Naive thymus-derived CD4-positive, alpha-beta T cell (primary cell): ENCODE measurements around the gene KREMEN1. TPM values are rescaled to one million over a fixed set of nuclear protein-coding genes. Genes with fewer than 3 reads are reported as not detected.
A peak's percentile ranks its signal among the peaks of the same experiment; 100 is the strongest.

ENCODE experiments used
- ATAC-seq: fragments of 150-1000 bp; cut with Tn5 transposase; 2 replicates; pipeline ENCODE4 v1.10.0; 2021; ENCODE audit warnings: mild to moderate bottlenecking, moderate library complexity
- CTCF ChIA-PET: fragments of 350-600 bp; sonication (Branson Sonifier 250); formaldehyde crosslinking; loops from one replicate; lab custom pipeline; 2021; ENCODE audit warnings: antibody characterized with exemption; lab: Charles Lee
- POLR2A ChIA-PET: fragments of 350-600 bp; sonication (Branson Sonifier 250); formaldehyde crosslinking; loops from one replicate; lab custom pipeline; 2021; ENCODE audit warnings: antibody characterized with exemption, inconsistent platforms; lab: Charles Lee
- DNase-seq, 9 donors: peaks; one replicate each; pipeline versions ENCODE4 v3.0.0 to v3.0.0-alpha.2; 2020 to 2022; ENCODE audit warnings: mixed read lengths in 1 of 9
- H3K27ac ChIP-seq: one replicate; pipeline ENCODE4 v1.7.0; 2013; ENCODE audit warnings: mild to moderate bottlenecking, low read depth, low read length, moderate library complexity
- H3K27me3 ChIP-seq, 2 donors: one replicate each; pipeline ENCODE4 v1.7.0; 2013; ENCODE audit warnings: low read length in 2 of 2, mild to moderate bottlenecking in 2 of 2, moderate library complexity in 2 of 2; ENCODE audit not compliant: control insufficient read depth in 2 of 2, insufficient read depth in 2 of 2
- H3K36me3 ChIP-seq, 3 experiments: 1 replicate in 2 of 3; 2 replicates in 1 of 3; pipeline ENCODE4 v1.7.0; 2013; ENCODE audit warnings: low read length in 3 of 3, mild to moderate bottlenecking in 3 of 3, moderate library complexity in 1 of 3; ENCODE audit not compliant: insufficient read depth in 3 of 3, control insufficient read depth in 2 of 3
- H3K4me1 ChIP-seq, 2 donors: one replicate each; pipeline ENCODE4 v1.7.0; 2013; ENCODE audit warnings: low read length in 2 of 2, mild to moderate bottlenecking in 2 of 2, moderate library complexity in 1 of 2; ENCODE audit not compliant: control insufficient read depth in 2 of 2, insufficient read depth in 2 of 2
- H3K4me3 ChIP-seq: 2 replicates; pipeline ENCODE4 v1.7.0; 2013; ENCODE audit warnings: mild to moderate bottlenecking, low read length
- H3K9me3 ChIP-seq, 3 experiments: 1 replicate in 2 of 3; 2 replicates in 1 of 3; pipeline ENCODE4 v1.7.0; 2013; ENCODE audit warnings: low read length in 3 of 3; ENCODE audit not compliant: control insufficient read depth in 2 of 3
- H3K27ac Mint-ChIP-seq, 9 donors: one replicate each; pipeline ENCODE4 v1.8.0; 2020 to 2022; ENCODE audit warnings: mixed read lengths in 9 of 9, mild to moderate bottlenecking in 8 of 9, moderate library complexity in 5 of 9, inconsistent platforms in 2 of 9
- H3K27me3 Mint-ChIP-seq, 5 donors: one replicate each; pipeline ENCODE4 v1.8.0; 2021 to 2022; ENCODE audit warnings: mixed read lengths in 5 of 5, mild to moderate bottlenecking in 1 of 5
- H3K36me3 Mint-ChIP-seq, 5 donors: one replicate each; pipeline ENCODE4 v1.8.0; 2020 to 2022; ENCODE audit warnings: mixed read lengths in 5 of 5, mild to moderate bottlenecking in 3 of 5, inconsistent platforms in 1 of 5
- H3K4me1 Mint-ChIP-seq, 7 donors: one replicate each; pipeline ENCODE4 v1.8.0; 2020 to 2022; ENCODE audit warnings: mixed read lengths in 7 of 7, mild to moderate bottlenecking in 3 of 7, inconsistent platforms in 1 of 7
- H3K4me3 Mint-ChIP-seq, 10 donors: one replicate each; pipeline ENCODE4 v1.8.0; 2020 to 2022; ENCODE audit warnings: mild to moderate bottlenecking in 10 of 10, mixed read lengths in 10 of 10, moderate library complexity in 6 of 10, inconsistent platforms in 2 of 10
- H3K9me3 Mint-ChIP-seq, 11 donors: one replicate each; pipeline ENCODE4 v1.8.0; 2020 to 2022; ENCODE audit warnings: mixed read lengths in 11 of 11, mild to moderate bottlenecking in 4 of 11, inconsistent platforms in 1 of 11, moderate library complexity in 1 of 11
- intact Hi-C, 2 donors: fragments of 100-400 bp; cut with micrococcal nuclease; formaldehyde crosslinking; loops; one replicate each; pipeline ENCODE4 v1.15.1; 2023
- polyA plus RNA-seq, 2 donors: library from polyadenylated mRNA; unstranded; fragments of 300-500 nt; fragmentation: Illumina TruSeq; gene quantifications; one replicate each; pipeline ENCODE4 v1.2.3, GENCODE V29; 2021
- total RNA-seq, 6 experiments: library from RNA in 5 of 6; stranded (reverse) in 5 of 6; gene quantifications; 1 replicate in 5 of 6; 2 replicates in 1 of 6; pipeline ENCODE4 v1.2.3 and lab custom pipeline; 2021 to 2026

Gene KREMEN1
- total and polyA plus RNA-seq, 7 experiments from 2014 or later: 1.1 TPM; not detected in 6

- no peak for ATAC-seq
- no peak overlapping the region for H3K4me3 ChIP-seq
- intact Hi-C loops: loop anchor here in 1 of 2 donors (10.0 kb wide), 1 partner anchor 75 kb away; no protein-coding TSS in a partner anchor
- H3K36me3 Mint-ChIP-seq: peaks cover 0 to 6% (median 0%) of the 10 kb centered on the region in 5 donors
- peak overlapping the region; percentile 48 to 80 (median 62) for H3K4me3 Mint-ChIP-seq
- ChIA-PET POLR2A (no interaction called here), CTCF (no interaction called here)
- no peak overlapping the region for H3K27ac ChIP-seq
- H3K27me3 Mint-ChIP-seq: peaks cover 35 to 74% (median 51%) of the 10 kb centered on the region in 5 donors
- DNase-seq: peak in 1 of 9 donors; percentile 2
- no peaks in the 10 kb centered on the region for H3K9me3 ChIP-seq
- H3K27ac Mint-ChIP-seq: no peak overlapping the region
- no peaks in the 10 kb centered on the region for H3K36me3 ChIP-seq
- peaks cover 0 to 1% (median 0%) of the 10 kb centered on the region in 11 donors for H3K9me3 Mint-ChIP-seq
- peaks cover 0 to 13% of the 10 kb centered on the region in 2 donors for H3K27me3 ChIP-seq
- peaks cover 11 to 23% (median 16%) of the 10 kb centered on the region in 7 donors for H3K4me1 Mint-ChIP-seq
- H3K4me1 ChIP-seq: no peaks in the 10 kb centered on the region
Observed at GRCh38 chr22:29030016-29030617, 42.7 kb upstream of the KREMEN1 start.

GRCh38 chr22:29030618-29031226, 42.1 kb upstream of the KREMEN1 start:
- H3K9me3 ChIP-seq: no peaks in the 10 kb centered on the region
- no peaks in the 10 kb centered on the region for H3K36me3 ChIP-seq
- intact Hi-C loops: loop anchor here in 1 of 2 donors (10.0 kb wide), 1 partner anchor 76 kb away; no protein-coding TSS in a partner anchor
- ChIA-PET CTCF (no interaction called here), POLR2A (no interaction called here)
- no peak overlapping the region for H3K4me3 ChIP-seq
- H3K27ac Mint-ChIP-seq: no peak overlapping the region
- H3K36me3 Mint-ChIP-seq: peaks cover 0 to 4% (median 0%) of the 10 kb centered on the region in 5 donors
- no peak for ATAC-seq
- peaks cover 11 to 23% (median 16%) of the 10 kb centered on the region in 7 donors for H3K4me1 Mint-ChIP-seq
- H3K27me3 ChIP-seq: peaks cover 0 to 13% of the 10 kb centered on the region in 2 donors
- peaks cover 35 to 72% (median 50%) of the 10 kb centered on the region in 5 donors for H3K27me3 Mint-ChIP-seq
- no peak overlapping the region for H3K27ac ChIP-seq
- H3K9me3 Mint-ChIP-seq: peaks cover 0 to 1% (median 0%) of the 10 kb centered on the region in 11 donors
- no peak for DNase-seq
- peak overlapping the region; percentile 48 to 80 (median 62) for H3K4me3 Mint-ChIP-seq
- no peaks in the 10 kb centered on the region for H3K4me1 ChIP-seq

- Histone ChIP-seq H3K4me1 (no peaks in the 10 kb centered on the region), H3K36me3 (no peaks in the 10 kb centered on the region), H3K27me3 (peaks cover 0 to 13% of the 10 kb centered on the region in 2 donors), H3K27ac (no peak overlapping the region), H3K9me3 (no peaks in the 10 kb centered on the region), H3K4me3 (no peak overlapping the region)
- POLR2A ChIA-PET: no interaction called here
- intact Hi-C loops: loop anchor here in 1 of 2 donors (10.0 kb wide), 1 partner anchor 77 kb away; no protein-coding TSS in a partner anchor
- peaks cover 35 to 68% (median 50%) of the 10 kb centered on the region in 5 donors for H3K27me3 Mint-ChIP-seq
- ATAC-seq (no peak), DNase-seq (peak in 1 of 9 donors; percentile 2)
- peak overlapping the region in 6 of 10 donors; percentile 24 to 78 (median 68) for H3K4me3 Mint-ChIP-seq
- H3K4me1 Mint-ChIP-seq: peaks cover 11 to 23% (median 16%) of the 10 kb centered on the region in 7 donors
- peak overlapping the region in 1 of 9 donors; percentile 42 for H3K27ac Mint-ChIP-seq
- peaks cover 0 to 1% (median 0%) of the 10 kb centered on the region in 11 donors for H3K9me3 Mint-ChIP-seq
- CTCF ChIA-PET: interaction anchor here (1.2 kb wide), 1 partner anchor 430 kb away, joined by 3 read pairs; no protein-coding TSS in a partner anchor
- H3K36me3 Mint-ChIP-seq: peaks cover 0 to 4% (median 0%) of the 10 kb centered on the region in 5 donors
Observed at GRCh38 chr22:29031227-29032011, 41.4 kb upstream of the KREMEN1 start.

GRCh38 chr22:29032014-29032475, 40.8 kb upstream of the KREMEN1 start:
- ATAC-seq: no peak
- intact Hi-C loops: loop anchor here in 1 of 2 donors (10.0 kb wide), 1 partner anchor 77 kb away; no protein-coding TSS in a partner anchor
- CTCF ChIA-PET: interaction anchor here (1.0 to 1.2 kb wide), 2 partner anchors 8 to 431 kb away, joined by 3 read pairs; no protein-coding TSS in a partner anchor
- H3K4me3 Mint-ChIP-seq: peak overlapping the region in 1 of 10 donors; percentile 20
- no peak for DNase-seq
- H3K27me3 Mint-ChIP-seq: peaks cover 35 to 70% (median 50%) of the 10 kb centered on the region in 5 donors
- Histone ChIP-seq H3K4me3 (no peak overlapping the region), H3K27ac (no peak overlapping the region), H3K9me3 (no peaks in the 10 kb centered on the region), H3K27me3 (peaks cover 0 to 13% of the 10 kb centered on the region in 2 donors), H3K36me3 (no peaks in the 10 kb centered on the region), H3K4me1 (no peaks in the 10 kb centered on the region)
- no peaks in the 10 kb centered on the region for H3K9me3 Mint-ChIP-seq
- H3K36me3 Mint-ChIP-seq: peaks cover 0 to 4% (median 0%) of the 10 kb centered on the region in 5 donors
- H3K27ac Mint-ChIP-seq: no peak overlapping the region
- peaks cover 11 to 23% (median 16%) of the 10 kb centered on the region in 7 donors for H3K4me1 Mint-ChIP-seq
- POLR2A ChIA-PET: no interaction called here

GRCh38 chr22:29032584-29032983, 40.3 kb upstream of the KREMEN1 start:
- H3K4me3 Mint-ChIP-seq: no peak overlapping the region
- no peak overlapping the region for H3K27ac Mint-ChIP-seq
- intact Hi-C loops: loop anchor here in 1 of 2 donors (10.0 kb wide), 1 partner anchor 78 kb away; no protein-coding TSS in a partner anchor
- Histone ChIP-seq H3K4me1 (no peaks in the 10 kb centered on the region), H3K27me3 (peaks cover 0 to 13% of the 10 kb centered on the region in 2 donors), H3K27ac (no peak overlapping the region), H3K4me3 (no peak overlapping the region), H3K9me3 (no peaks in the 10 kb centered on the region), H3K36me3 (no peaks in the 10 kb centered on the region)
- ATAC-seq (no peak), DNase-seq (no peak)
- peaks cover 0 to 4% (median 0%) of the 10 kb centered on the region in 5 donors for H3K36me3 Mint-ChIP-seq
- ChIA-PET CTCF (interaction anchor here (1.0 to 1.2 kb wide), 2 partner anchors 8 to 431 kb away, joined by 3 read pairs; no protein-coding TSS in a partner anchor), POLR2A (no interaction called here)
- H3K27me3 Mint-ChIP-seq: peaks cover 35 to 72% (median 47%) of the 10 kb centered on the region in 5 donors
- H3K9me3 Mint-ChIP-seq: no peaks in the 10 kb centered on the region
- peaks cover 11 to 23% (median 16%) of the 10 kb centered on the region in 7 donors for H3K4me1 Mint-ChIP-seq
